Measurements from ENCODE around the gene FBXL19. TPM values are rescaled to one million over a fixed set of nuclear protein-coding genes. Genes with fewer than 3 reads are reported as not detected.

Gene FBXL19
- polyA plus RNA-seq, 1 donor from 2014 or later: 99.6 TPM

GRCh38 chr16:30924076-30924912, 922 bp downstream of the FBXL19 start:
- Histone ChIP-seq H3K4me2 (ENCODE audit: low read length) (peak overlapping the region; percentile 91), H3K27me3 (ENCODE audit: insufficient read depth, low read depth, low read length) (no peaks in the 10 kb centered on the region), H4K20me1 (ENCODE audit: insufficient read depth) (no peaks in the 10 kb centered on the region), H3K9me2 (ENCODE audit: insufficient read depth, low read length) (no peaks in the 10 kb centered on the region), H3K27ac (ENCODE audit: low read length) (peak overlapping the region; percentile 95), H3F3A (ENCODE audit: insufficient read depth, low read length, poor library complexity, severe bottlenecking) (no peaks in the 10 kb centered on the region), H3K79me2 (replicated peaks; ENCODE audit: insufficient read depth, low read length) (peaks cover 11% of the 10 kb centered on the region), H3K36me3 (ENCODE audit: insufficient read depth, low read length) (no peaks in the 10 kb centered on the region), H3K9ac (ENCODE audit: low read length) (peak overlapping the region; percentile 88), H3K9me3 (ENCODE audit: low read length) (no peaks in the 10 kb centered on the region), H3K4me3 (ENCODE audit: low read length) (peak overlapping the region; percentile 87), H2AFZ (ENCODE audit: low read depth, low read length) (no peak overlapping the region)
- TF ChIP-seq EZH2 (IDR thresholded peaks at IDR 0.05; ENCODE audit: borderline replicate concordance, insufficient read depth, low read length, poor library complexity, severe bottlenecking) (no peak), POLR2AphosphoS5 (IDR thresholded peaks at IDR 0.05) (no peak), REST (IDR thresholded peaks at IDR 0.05; ENCODE audit: borderline replicate concordance) (no peak), SMC3 (conservative IDR thresholded peaks at IDR 0.05; ENCODE audit: poor library complexity) (peak; percentile 12), CTCF (IDR thresholded peaks at IDR 0.05; ENCODE audit: poor library complexity, severe bottlenecking) (no peak), EP300 (conservative IDR thresholded peaks at IDR 0.05; ENCODE audit: poor library complexity, severe bottlenecking) (no peak), RAD21 (conservative IDR thresholded peaks at IDR 0.05) (no peak), MXI1 (conservative IDR thresholded peaks at IDR 0.05; ENCODE audit: poor library complexity, severe bottlenecking) (peak; percentile 77), TAF1 (IDR thresholded peaks at IDR 0.05; ENCODE audit: low read depth) (no peak)

GRCh38 chr16:30924913-30925631, 1.7 kb downstream of the FBXL19 start:
- no peaks in the 10 kb centered on the region for H3K36me3 ChIP-seq (ENCODE audit: insufficient read depth, low read length)
- no peaks in the 10 kb centered on the region for H3K27me3 ChIP-seq (ENCODE audit: insufficient read depth, low read depth, low read length)
- TF ChIP-seq EP300 (conservative IDR thresholded peaks at IDR 0.05; ENCODE audit: poor library complexity, severe bottlenecking) (no peak), SMC3 (conservative IDR thresholded peaks at IDR 0.05; ENCODE audit: poor library complexity) (no peak), POLR2AphosphoS5 (IDR thresholded peaks at IDR 0.05) (no peak), RAD21 (conservative IDR thresholded peaks at IDR 0.05) (no peak), REST (IDR thresholded peaks at IDR 0.05; ENCODE audit: borderline replicate concordance) (no peak), CTCF (IDR thresholded peaks at IDR 0.05; ENCODE audit: poor library complexity, severe bottlenecking) (no peak), MXI1 (conservative IDR thresholded peaks at IDR 0.05; ENCODE audit: poor library complexity, severe bottlenecking) (no peak), EZH2 (IDR thresholded peaks at IDR 0.05; ENCODE audit: borderline replicate concordance, insufficient read depth, low read length, poor library complexity, severe bottlenecking) (no peak), TAF1 (IDR thresholded peaks at IDR 0.05; ENCODE audit: low read depth) (no peak)
- peak overlapping the region; percentile 87 for H3K4me3 ChIP-seq (ENCODE audit: low read length)
- H3K27ac ChIP-seq (ENCODE audit: low read length): peak overlapping the region; percentile 95
- H2AFZ ChIP-seq (ENCODE audit: low read depth, low read length): no peak overlapping the region
- H4K20me1 ChIP-seq (ENCODE audit: insufficient read depth): no peaks in the 10 kb centered on the region
- peak overlapping the region; percentile 91 for H3K4me2 ChIP-seq (ENCODE audit: low read length)
- peaks cover 11% of the 10 kb centered on the region for H3K79me2 ChIP-seq (replicated peaks; ENCODE audit: insufficient read depth, low read length)
- H3K9me3 ChIP-seq (ENCODE audit: low read length): no peaks in the 10 kb centered on the region
- H3F3A ChIP-seq (ENCODE audit: insufficient read depth, low read length, poor library complexity, severe bottlenecking): no peaks in the 10 kb centered on the region
- H3K9ac ChIP-seq (ENCODE audit: low read length): peak overlapping the region; percentile 88
- no peaks in the 10 kb centered on the region for H3K9me2 ChIP-seq (ENCODE audit: insufficient read depth, low read length)

Data from neural cell (in vitro differentiated cells).